Muscle layer of colon (tissue), 2 donors: ENCODE data around the gene SFTPA2.

ENCODE experiments used
- H3K27ac ChIP-seq: one replicate; pipeline ENCODE4 v1.7.0; 2013; ENCODE audit warnings: low read depth, mild to moderate bottlenecking, low read length, moderate library complexity
- H3K27me3 ChIP-seq, 2 donors: one replicate each; pipeline ENCODE4 v1.7.0; 2013; ENCODE audit warnings: low read length in 2 of 2, mild to moderate bottlenecking in 2 of 2; ENCODE audit not compliant: insufficient read depth in 2 of 2, control insufficient read depth in 1 of 2
- H3K36me3 ChIP-seq: one replicate; pipeline ENCODE4 v1.7.0; 2013; ENCODE audit warnings: mild to moderate bottlenecking, low read length; ENCODE audit not compliant: insufficient read depth
- H3K4me1 ChIP-seq: one replicate; pipeline ENCODE4 v1.7.0; 2013; ENCODE audit warnings: mild to moderate bottlenecking, low read length; ENCODE audit not compliant: insufficient read depth
- H3K4me3 ChIP-seq, 2 donors: one replicate each; pipeline ENCODE4 v1.7.0; 2013; ENCODE audit warnings: low read length in 2 of 2, low read depth in 1 of 2, mild to moderate bottlenecking in 1 of 2, moderate library complexity in 1 of 2
- H3K9ac ChIP-seq: one replicate; pipeline ENCODE4 v1.7.0; 2013; ENCODE audit warnings: low read length
- H3K9me3 ChIP-seq: one replicate; pipeline ENCODE4 v1.7.0; 2013; ENCODE audit warnings: mild to moderate bottlenecking, low read length
- donor health status: abdominal sarcoma.
- donor health status: Adenocarcinoma of cecum.

The SFTPA2 gene

DNA sequence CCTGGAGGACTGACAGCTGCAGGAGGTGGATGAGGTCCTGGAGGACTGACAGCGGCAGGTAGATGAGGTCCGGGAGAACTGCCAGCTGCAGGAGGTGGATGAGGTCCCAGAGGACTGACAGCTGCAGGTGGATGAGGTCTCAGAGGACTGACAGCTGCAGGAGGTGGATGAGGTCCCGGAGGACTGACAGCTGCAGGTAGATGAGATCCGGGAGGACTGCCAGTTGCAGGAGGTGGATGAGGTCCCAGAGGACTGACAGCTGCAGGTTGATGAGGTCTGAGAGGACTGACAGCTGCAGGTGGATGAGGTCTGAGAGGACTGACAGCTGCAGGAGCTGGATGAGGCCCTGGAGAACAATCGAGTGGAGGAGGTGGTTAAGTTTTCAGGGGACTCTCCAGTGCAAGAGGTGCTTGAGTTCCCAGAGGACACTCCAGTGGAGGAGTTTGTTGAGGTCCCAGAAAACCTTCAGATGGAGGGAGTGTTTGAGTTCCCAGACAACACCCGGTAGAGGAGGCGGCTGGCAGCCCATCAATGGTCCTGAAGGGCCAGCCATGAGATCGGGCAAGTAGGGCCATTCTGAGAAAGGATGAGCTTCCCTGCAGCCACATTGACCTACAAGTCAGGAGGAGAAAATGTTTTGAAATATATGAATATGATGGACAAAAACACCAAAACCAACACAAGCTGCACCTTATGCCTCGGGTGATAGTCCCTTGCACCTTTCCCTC is 52.6 kb downstream of the SFTPA2 start:
- no peak overlapping the region for H3K4me3 ChIP-seq
- H3K27me3 ChIP-seq, result no peaks in the 10 kb centered on the region
- H3K9me3 ChIP-seq, result no peaks in the 10 kb centered on the region
- H3K27ac ChIP-seq, result no peak overlapping the region
- no peaks in the 10 kb centered on the region for H3K4me1 ChIP-seq
- no peaks in the 10 kb centered on the region for H3K36me3 ChIP-seq
- no peak overlapping the region for H3K9ac ChIP-seq
